ENCODE measurements around the gene ZDHHC14.

DNA sequence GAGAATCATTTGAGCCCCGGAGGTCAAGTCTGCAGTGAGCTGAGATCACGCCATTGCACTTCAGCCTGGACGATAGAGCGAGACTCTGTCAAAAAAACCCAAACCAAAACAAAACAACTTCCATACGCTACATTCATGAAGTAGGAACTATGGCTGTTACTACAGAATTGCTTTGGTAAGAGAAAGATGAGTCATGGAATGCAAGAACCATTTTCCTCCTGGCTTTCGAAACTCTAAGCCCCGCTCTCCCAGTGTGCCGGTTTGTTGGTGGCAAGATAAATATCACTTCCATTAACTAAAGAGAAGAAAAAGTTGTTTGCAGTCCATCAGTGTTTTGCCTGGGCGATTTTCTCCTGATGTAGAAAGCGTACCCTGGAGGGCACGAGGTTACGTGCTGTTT is 61.3 kb downstream of the ZDHHC14 start:
- TF ChIP-seq, protein P1, sequence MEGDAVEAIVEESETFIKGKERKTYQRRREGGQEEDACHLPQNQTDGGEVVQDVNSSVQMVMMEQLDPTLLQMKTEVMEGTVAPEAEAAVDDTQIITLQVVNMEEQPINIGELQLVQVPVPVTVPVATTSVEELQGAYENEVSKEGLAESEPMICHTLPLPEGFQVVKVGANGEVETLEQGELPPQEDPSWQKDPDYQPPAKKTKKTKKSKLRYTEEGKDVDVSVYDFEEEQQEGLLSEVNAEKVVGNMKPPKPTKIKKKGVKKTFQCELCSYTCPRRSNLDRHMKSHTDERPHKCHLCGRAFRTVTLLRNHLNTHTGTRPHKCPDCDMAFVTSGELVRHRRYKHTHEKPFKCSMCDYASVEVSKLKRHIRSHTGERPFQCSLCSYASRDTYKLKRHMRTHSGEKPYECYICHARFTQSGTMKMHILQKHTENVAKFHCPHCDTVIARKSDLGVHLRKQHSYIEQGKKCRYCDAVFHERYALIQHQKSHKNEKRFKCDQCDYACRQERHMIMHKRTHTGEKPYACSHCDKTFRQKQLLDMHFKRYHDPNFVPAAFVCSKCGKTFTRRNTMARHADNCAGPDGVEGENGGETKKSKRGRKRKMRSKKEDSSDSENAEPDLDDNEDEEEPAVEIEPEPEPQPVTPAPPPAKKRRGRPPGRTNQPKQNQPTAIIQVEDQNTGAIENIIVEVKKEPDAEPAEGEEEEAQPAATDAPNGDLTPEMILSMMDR (IDR thresholded peaks at IDR 0.05): no peak
- TF ChIP-seq POLR2AphosphoS5 (IDR thresholded peaks at IDR 0.05): no peak
